SK-N-SH treated with all-trans-retinoic acid at 6 μM for 48 hours (cell line): Measurements from ENCODE around the gene KRTAP10-2.

Experiments used
- BACH2 ChIP-seq: fragments of 250-450 bp; sonication (Bioruptor Pico); IDR thresholded peaks from 2 replicates; pipeline ENCODE4 v1.9.0; 2021; ENCODE audit warnings: mild to moderate bottlenecking, borderline replicate concordance
- ESRRG ChIP-seq: fragments of 250-450 bp; sonication (Bioruptor Pico); IDR thresholded peaks from 2 replicates; pipeline ENCODE4 v1.6.1; 2021; ENCODE audit warnings: mild to moderate bottlenecking
- PPARA ChIP-seq: fragments of 250-450 bp; sonication (Bioruptor Pico); IDR thresholded peaks from 2 replicates; pipeline ENCODE4 v1.5.0; 2020; ENCODE audit warnings: mild to moderate bottlenecking, borderline replicate concordance
- RARB ChIP-seq: fragments of 250-450 bp; sonication (Bioruptor Pico); IDR thresholded peaks from 2 replicates; pipeline ENCODE4 v1.8.0; 2021; ENCODE audit warnings: mild to moderate bottlenecking, moderate library complexity
- SNAI2 ChIP-seq: fragments of 250-450 bp; sonication (Bioruptor Pico); IDR thresholded peaks from 2 replicates; pipeline ENCODE4 v1.5.0; 2020; ENCODE audit warnings: mild to moderate bottlenecking, moderate library complexity
- ZFP3 ChIP-seq: fragments of 250-450 bp; sonication (Bioruptor Pico); IDR thresholded peaks from 2 replicates; pipeline ENCODE4 v1.5.0; 2020; ENCODE audit warnings: mild to moderate bottlenecking, moderate library complexity
- ZNF565 ChIP-seq: fragments of 450-650 bp; formaldehyde crosslinking; conservative IDR thresholded peaks from 2 replicates; pipeline ENCODE4 v1.5.0; 2020; ENCODE audit warnings: low read depth, mild to moderate bottlenecking, moderate library complexity

DNA sequence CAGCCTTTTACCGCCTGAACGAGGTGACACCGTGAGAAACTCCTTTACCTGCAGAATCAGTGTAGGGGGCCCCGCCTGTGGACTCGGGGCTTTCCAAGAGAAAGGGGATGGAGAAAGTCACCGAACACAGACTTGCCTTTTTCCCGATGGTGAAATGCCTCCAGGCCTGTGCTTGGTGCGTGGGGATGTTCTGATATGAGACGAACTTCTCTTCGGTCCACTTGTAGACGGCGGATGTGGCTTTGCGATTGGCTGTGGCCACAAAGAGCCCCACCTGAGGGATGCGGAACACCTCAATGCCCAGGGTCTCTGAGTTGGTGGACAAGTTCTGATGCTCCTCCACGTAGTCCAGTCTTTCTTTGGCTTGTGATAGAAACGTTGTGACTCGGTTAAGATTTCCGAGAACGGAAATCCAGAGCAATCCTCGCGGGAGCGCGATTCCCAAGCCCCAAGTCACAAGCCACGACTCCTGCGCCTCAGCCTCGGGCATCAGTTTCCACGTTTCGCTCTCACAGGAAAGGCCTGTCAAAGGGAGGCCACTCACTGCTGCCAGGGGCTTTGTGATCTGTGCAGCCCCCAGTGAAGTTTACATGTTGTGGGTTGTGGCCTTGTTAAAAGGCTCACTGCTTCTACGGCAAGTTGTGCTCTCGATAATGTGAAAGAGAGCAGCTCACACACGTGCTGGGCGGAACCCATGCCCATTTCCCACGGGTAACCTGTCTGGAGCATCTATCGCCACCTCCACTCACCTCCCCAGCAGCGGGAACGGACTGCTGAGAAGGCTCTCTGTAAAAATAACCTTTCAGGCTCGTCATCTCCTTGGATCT is 23.9 kb downstream of the KRTAP10-2 start:
- no peak for TF ChIP-seq RARB (CRISPR knock-in tag)
- TF ChIP-seq SNAI2 (CRISPR knock-in tag) = no peak
- TF ChIP-seq PPARA (CRISPR knock-in tag) = no peak
- TF ChIP-seq ESRRG (CRISPR knock-in tag) = no peak
- no peak for TF ChIP-seq ZFP3 (CRISPR knock-in tag)
- TF ChIP-seq BACH2 = no peak
- TF ChIP-seq ZNF565 (CRISPR knock-in tag) = no peak
